ENCODE measurements around the gene CRYZL1.
"Not testable (repeated sequence)": the region's sequence is repeated elsewhere in the genome, so short reads cannot be mapped to it uniquely, and the experiment has no call there.

CRYZL1 gene

GRCh38 chr21:33576741-33577141 is 64.8 kb downstream of the CRYZL1 start:
- not testable (repeated sequence) for H3K27ac Mint-ChIP-seq, H3K9me3 Mint-ChIP-seq, H3K4me3 Mint-ChIP-seq, DNase-seq, H3K27me3 Mint-ChIP-seq, ATAC-seq
- Mint-ChIP-seq H3K4me1 (peaks cover 17% of the 10 kb centered on the region), H3K36me3 (ENCODE audit: low read depth) (peaks cover 52% of the 10 kb centered on the region)

- ATAC-seq (peak; percentile 33), DNase-seq (no peak)
- no peaks in the 10 kb centered on the region for H3K27me3 Mint-ChIP-seq
- H3K9me3 Mint-ChIP-seq: no peaks in the 10 kb centered on the region
- peaks cover 56% of the 10 kb centered on the region for H3K36me3 Mint-ChIP-seq (ENCODE audit: low read depth)
- no peak overlapping the region for H3K4me3 Mint-ChIP-seq
- peaks cover 10% of the 10 kb centered on the region for H3K4me1 Mint-ChIP-seq
- no peak overlapping the region for H3K27ac Mint-ChIP-seq
Measured at GRCh38 chr21:33572350-33572749, 69.2 kb downstream of the CRYZL1 start.

DNA sequence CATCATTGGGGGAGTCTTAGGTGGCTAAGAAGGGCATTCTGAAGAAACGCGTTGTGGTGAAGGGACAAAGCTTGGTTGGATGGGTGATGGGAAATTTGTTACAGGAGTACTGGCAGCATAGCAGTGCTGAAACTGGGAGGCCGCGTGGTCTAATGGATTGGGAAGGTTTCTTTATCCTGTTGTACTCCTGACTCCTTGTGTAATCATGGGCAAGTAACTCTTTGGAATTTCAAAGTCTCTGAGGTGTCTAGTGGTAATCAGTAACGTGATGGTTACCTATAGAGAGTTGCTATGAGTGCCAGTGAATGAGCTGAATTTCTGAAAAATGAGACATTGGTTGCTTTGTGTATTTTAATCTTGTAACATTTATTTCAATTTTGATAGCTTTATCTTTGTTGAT is 71.5 kb downstream of the CRYZL1 start:
- DNase-seq (no peak), ATAC-seq (no peak)
- peaks cover 57% of the 10 kb centered on the region for H3K36me3 Mint-ChIP-seq (ENCODE audit: low read depth)
- H3K4me1 Mint-ChIP-seq: peaks cover 15% of the 10 kb centered on the region
- H3K4me3 Mint-ChIP-seq: no peak overlapping the region
- H3K27ac Mint-ChIP-seq: peak overlapping the region; percentile 66
- H3K27me3 Mint-ChIP-seq: no peaks in the 10 kb centered on the region
- H3K9me3 Mint-ChIP-seq: no peaks in the 10 kb centered on the region

DNA sequence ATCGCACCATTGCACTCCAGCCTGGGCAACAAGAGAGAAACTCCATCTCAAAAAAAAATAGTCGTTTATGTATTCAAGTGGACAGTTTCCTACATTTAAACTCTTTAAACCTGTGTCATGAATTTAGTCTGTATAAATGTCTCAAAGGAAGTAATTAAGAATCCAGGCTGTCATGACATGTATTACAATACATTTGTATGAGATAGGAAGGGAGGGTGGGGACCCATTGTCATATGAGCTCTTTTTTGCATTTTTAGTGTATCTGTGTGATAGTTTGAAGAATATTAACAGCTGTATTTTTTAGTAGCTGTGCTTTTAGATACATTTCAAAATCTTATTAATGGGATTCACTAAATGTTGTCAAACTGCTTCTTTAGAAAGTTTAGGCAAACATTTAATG is 73.1 kb downstream of the CRYZL1 start:
- ATAC-seq (no peak), DNase-seq (no peak)
- H3K4me3 Mint-ChIP-seq: no peak overlapping the region
- H3K27me3 Mint-ChIP-seq: no peaks in the 10 kb centered on the region
- H3K4me1 Mint-ChIP-seq: peaks cover 15% of the 10 kb centered on the region
- H3K9me3 Mint-ChIP-seq: no peaks in the 10 kb centered on the region
- peaks cover 58% of the 10 kb centered on the region for H3K36me3 Mint-ChIP-seq (ENCODE audit: low read depth)
- H3K27ac Mint-ChIP-seq: no peak overlapping the region

DNA sequence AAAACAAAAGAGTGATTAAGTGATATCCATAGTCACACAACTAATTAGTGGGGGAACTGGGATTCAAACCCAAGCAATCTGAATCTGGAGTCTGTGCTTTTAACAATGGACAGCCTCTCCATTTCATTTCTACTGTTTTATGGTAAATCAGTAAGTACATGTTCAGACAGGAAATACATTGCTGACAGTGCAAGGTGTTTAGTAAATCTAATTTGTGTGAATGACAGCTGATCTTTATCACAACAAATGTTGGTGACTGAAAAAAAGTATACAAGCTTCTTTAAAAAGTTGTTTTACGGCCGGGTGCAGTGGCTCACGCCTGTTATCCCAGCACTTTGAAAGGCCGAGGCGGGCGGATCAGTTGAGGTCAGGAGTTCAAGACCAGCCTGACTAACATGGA is 73.6 kb downstream of the CRYZL1 start:
- peaks cover 17% of the 10 kb centered on the region for H3K4me1 Mint-ChIP-seq
- DNase-seq (no peak), ATAC-seq (no peak)
- no peaks in the 10 kb centered on the region for H3K27me3 Mint-ChIP-seq
- no peak overlapping the region for H3K27ac Mint-ChIP-seq
- H3K9me3 Mint-ChIP-seq: no peaks in the 10 kb centered on the region
- H3K4me3 Mint-ChIP-seq: no peak overlapping the region
- peaks cover 56% of the 10 kb centered on the region for H3K36me3 Mint-ChIP-seq (ENCODE audit: low read depth)

DNA sequence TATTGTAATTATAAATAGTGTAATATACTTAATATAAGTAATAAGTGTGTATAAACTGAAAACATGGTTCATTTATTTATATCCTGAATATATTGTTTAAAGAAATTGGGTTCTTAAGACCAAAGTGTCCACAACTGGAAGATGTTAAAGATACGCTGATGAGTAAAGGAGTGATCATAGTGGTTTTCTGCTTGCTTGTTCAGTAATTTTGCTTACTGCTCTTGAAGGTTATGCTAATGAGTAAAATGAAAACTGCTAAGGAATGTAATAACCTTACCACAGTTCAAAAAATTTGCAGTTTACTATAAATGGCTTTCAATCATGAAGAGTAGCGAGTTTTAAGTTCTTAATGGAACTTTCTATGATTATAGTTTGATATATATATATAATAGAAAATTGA is 75.0 kb downstream of the CRYZL1 start:
- Mint-ChIP-seq H3K27me3 (no peaks in the 10 kb centered on the region), H3K4me1 (peaks cover 18% of the 10 kb centered on the region), H3K27ac (no peak overlapping the region), H3K9me3 (no peaks in the 10 kb centered on the region), H3K4me3 (no peak overlapping the region), H3K36me3 (ENCODE audit: low read depth) (peaks cover 50% of the 10 kb centered on the region)
- no peak for DNase-seq
- ATAC-seq: no peak

- Mint-ChIP-seq H3K4me1 (peaks cover 27% of the 10 kb centered on the region), H3K9me3 (no peaks in the 10 kb centered on the region), H3K36me3 (ENCODE audit: low read depth) (peaks cover 66% of the 10 kb centered on the region), H3K27ac (no peak overlapping the region), H3K27me3 (no peaks in the 10 kb centered on the region), H3K4me3 (no peak overlapping the region)
- no peak for DNase-seq
- no peak for ATAC-seq
Measured at GRCh38 chr21:33562389-33562788, 79.2 kb downstream of the CRYZL1 start.

DNA sequence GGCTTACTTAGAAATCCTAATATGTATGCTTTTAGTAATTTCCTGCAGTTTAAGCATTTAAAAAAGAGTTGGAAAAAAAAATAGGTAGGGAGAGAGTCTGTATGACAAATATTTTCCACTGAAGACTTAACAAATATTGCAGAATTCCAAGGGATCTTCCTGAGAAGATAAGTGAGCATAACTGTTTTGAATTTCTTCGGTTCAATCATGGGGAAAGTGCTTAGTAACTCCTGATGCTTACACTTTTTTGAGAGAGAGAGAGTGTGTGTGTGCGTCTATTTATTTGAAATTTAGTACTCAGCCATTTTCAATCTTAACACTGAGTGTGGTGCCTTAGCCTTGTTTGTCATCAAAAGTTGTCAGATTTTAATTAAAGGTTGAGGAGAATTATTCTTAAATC is 80.2 kb downstream of the CRYZL1 start:
- Mint-ChIP-seq H3K27ac (peak overlapping the region; percentile 50), H3K4me1 (peaks cover 32% of the 10 kb centered on the region), H3K9me3 (no peaks in the 10 kb centered on the region), H3K36me3 (ENCODE audit: low read depth) (peaks cover 70% of the 10 kb centered on the region), H3K4me3 (no peak overlapping the region), H3K27me3 (no peaks in the 10 kb centered on the region)
- no peak for ATAC-seq
- DNase-seq: no peak

DNA sequence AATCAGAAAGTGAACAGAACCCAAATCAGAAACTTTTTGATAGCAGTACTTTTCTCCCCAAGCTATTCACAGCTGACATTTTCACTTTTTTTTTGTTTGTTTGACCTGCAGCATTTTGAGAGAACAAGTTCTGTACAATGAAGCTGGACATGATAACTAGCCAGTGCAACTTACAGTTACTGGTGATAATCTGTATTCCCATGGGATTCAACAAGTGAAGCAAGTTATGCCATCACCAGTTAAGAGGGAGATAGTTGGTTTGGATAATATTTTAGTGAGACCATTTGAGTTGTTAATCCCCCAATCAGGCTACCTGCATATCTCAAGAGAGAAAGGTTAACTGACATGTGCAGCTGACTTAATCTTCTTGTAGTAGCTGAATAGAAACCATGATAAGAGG is 80.6 kb downstream of the CRYZL1 start:
- Mint-ChIP-seq H3K4me1 (peaks cover 35% of the 10 kb centered on the region), H3K27me3 (no peaks in the 10 kb centered on the region), H3K27ac (peak overlapping the region; percentile 25), H3K4me3 (no peak overlapping the region), H3K36me3 (ENCODE audit: low read depth) (peaks cover 74% of the 10 kb centered on the region), H3K9me3 (no peaks in the 10 kb centered on the region)
- DNase-seq (no peak), ATAC-seq (no peak)

DNA sequence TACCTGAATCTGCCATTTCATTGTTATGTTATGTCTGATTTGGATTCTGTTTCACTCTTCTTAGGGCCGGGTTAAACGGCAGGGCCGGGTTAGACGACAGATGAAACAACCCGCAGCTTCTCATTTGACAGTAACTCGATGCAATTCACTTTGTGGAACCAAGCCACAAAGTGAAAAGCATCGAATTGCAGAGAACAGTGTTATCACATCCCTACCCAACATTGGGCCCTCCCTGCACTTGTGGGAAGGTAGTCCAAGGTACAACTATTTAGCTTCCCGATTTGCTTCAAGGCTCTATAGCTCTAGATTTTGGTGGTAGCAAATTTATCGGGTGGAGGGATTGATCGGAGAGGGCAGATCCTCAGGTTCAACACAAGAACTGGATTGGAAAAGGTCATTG is 81.7 kb downstream of the CRYZL1 start:
- H3K27ac Mint-ChIP-seq: no peak overlapping the region
- peaks cover 79% of the 10 kb centered on the region for H3K36me3 Mint-ChIP-seq (ENCODE audit: low read depth)
- DNase-seq (no peak), ATAC-seq (no peak)
- H3K4me1 Mint-ChIP-seq: peaks cover 44% of the 10 kb centered on the region
- no peaks in the 10 kb centered on the region for H3K9me3 Mint-ChIP-seq
- no peak overlapping the region for H3K4me3 Mint-ChIP-seq
- no peaks in the 10 kb centered on the region for H3K27me3 Mint-ChIP-seq

GRCh38 chr21:33558777-33559421 is 82.6 kb downstream of the CRYZL1 start:
- Mint-ChIP-seq H3K4me3 (no peak overlapping the region), H3K27ac (no peak overlapping the region), H3K9me3 (no peaks in the 10 kb centered on the region), H3K27me3 (no peaks in the 10 kb centered on the region), H3K4me1 (peaks cover 53% of the 10 kb centered on the region), H3K36me3 (ENCODE audit: low read depth) (peaks cover 83% of the 10 kb centered on the region)
- DNase-seq (no peak), ATAC-seq (no peak)

DNA sequence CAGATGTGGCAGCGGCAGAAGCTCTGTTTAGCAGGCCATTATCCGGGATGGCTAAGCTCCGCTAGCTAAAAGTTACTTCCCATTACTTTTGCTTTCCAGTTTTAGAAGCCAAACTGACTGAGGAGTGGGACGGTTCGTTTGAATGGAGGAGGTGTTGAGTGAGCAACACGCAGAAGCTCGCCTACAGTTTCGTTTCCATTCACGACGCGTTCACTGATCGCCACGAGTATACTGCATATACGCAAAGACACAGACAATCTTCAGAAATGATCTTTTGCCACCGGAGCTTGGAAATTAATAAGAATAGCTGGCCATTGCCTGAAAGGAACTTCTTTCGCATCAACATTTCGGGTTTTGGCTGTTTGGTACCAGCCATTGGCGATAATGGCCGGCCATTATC is 84.1 kb downstream of the CRYZL1 start:
- Mint-ChIP-seq H3K27me3 (no peaks in the 10 kb centered on the region), H3K4me1 (peaks cover 60% of the 10 kb centered on the region), H3K9me3 (no peaks in the 10 kb centered on the region), H3K4me3 (no peak overlapping the region), H3K27ac (no peak overlapping the region), H3K36me3 (ENCODE audit: low read depth) (peaks cover 86% of the 10 kb centered on the region)
- DNase-seq (no peak), ATAC-seq (no peak)

GRCh38 chr21:33554982-33555344 is 86.6 kb downstream of the CRYZL1 start:
- no peak for DNase-seq
- Mint-ChIP-seq H3K27ac (no peak overlapping the region), H3K4me1 (peaks cover 48% of the 10 kb centered on the region), H3K27me3 (no peaks in the 10 kb centered on the region), H3K9me3 (no peaks in the 10 kb centered on the region), H3K36me3 (ENCODE audit: low read depth) (peaks cover 86% of the 10 kb centered on the region), H3K4me3 (peak overlapping the region; percentile 35)
- ATAC-seq: no peak

DNA sequence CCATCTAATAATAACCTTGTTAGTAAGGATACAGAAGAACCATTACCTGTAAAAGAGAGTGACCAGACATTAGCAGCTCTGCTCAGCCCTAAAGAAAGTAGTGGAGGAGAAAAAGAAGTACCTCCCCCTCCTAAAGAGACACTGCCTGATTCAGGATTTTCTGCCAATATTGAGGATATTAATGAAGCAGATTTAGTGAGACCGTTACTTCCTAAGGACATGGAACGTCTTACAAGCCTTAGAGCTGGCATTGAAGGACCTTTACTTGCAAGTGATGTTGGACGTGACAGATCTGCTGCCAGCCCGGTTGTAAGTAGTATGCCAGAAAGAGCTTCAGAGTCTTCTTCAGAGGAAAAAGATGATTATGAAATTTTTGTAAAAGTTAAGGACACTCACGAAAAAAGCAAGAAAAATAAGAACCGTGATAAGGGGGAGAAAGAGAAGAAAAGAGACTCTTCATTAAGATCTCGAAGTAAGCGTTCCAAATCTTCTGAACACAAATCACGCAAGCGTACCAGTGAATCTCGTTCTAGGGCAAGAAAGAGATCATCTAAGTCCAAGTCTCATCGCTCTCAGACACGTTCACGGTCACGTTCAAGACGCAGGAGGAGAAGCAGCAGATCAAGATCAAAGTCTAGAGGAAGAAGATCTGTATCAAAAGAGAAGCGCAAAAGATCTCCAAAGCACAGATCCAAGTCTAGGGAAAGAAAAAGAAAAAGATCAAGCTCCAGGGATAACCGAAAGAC is 87.1 kb downstream of the CRYZL1 start:
- Mint-ChIP-seq H3K4me1 (peaks cover 48% of the 10 kb centered on the region), H3K27me3 (no peaks in the 10 kb centered on the region), H3K4me3 (peak overlapping the region; percentile 13), H3K9me3 (no peaks in the 10 kb centered on the region), H3K36me3 (ENCODE audit: low read depth) (peaks cover 86% of the 10 kb centered on the region), H3K27ac (peak overlapping the region; percentile 11)
- no peak for DNase-seq
- no peak for ATAC-seq

DNA sequence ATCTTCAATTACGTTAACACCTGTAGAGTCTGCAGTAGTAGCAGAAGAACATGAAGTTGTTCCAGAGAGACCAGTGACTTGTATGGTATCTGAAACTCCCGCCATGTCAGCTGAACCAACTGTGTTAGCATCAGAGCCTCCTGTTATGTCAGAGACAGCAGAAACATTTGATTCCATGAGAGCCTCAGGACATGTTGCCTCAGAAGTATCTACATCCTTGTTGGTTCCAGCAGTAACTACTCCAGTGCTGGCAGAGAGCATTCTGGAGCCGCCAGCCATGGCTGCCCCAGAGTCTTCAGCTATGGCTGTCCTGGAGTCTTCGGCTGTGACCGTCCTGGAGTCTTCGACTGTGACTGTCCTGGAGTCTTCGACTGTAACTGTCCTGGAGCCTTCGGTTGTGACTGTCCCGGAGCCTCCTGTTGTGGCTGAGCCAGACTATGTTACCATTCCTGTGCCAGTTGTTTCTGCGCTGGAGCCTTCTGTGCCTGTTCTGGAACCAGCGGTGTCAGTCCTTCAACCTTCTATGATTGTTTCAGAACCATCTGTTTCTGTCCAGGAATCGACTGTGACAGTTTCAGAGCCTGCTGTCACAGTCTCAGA is 88.4 kb downstream of the CRYZL1 start:
- Mint-ChIP-seq H3K9me3 (no peaks in the 10 kb centered on the region), H3K27me3 (no peaks in the 10 kb centered on the region), H3K36me3 (ENCODE audit: low read depth) (peaks cover 84% of the 10 kb centered on the region), H3K27ac (no peak overlapping the region), H3K4me3 (no peak overlapping the region), H3K4me1 (peaks cover 44% of the 10 kb centered on the region)
- DNase-seq (no peak), ATAC-seq (no peak)
